Fibroblast of lung (primary cell): ENCODE results near the gene WDR5B.

Experiments used
- CTCF ChIP-seq, 2 donors: IDR thresholded peaks in 1 of 2; conservative IDR thresholded peaks in 1 of 2; 1 replicate in 1 of 2; 2 replicates in 1 of 2; pipeline ENCODE4 v1.5.1; 2011 to 2012; ENCODE audit warnings: low read length in 2 of 2, control low read depth in 1 of 2, inconsistent platforms in 1 of 2, low read depth in 1 of 2, mild to moderate bottlenecking in 1 of 2
- EZH2 ChIP-seq: IDR thresholded peaks from 2 replicates; pipeline ENCODE4 v1.5.1; 2012; ENCODE audit warnings: low read length, control low read depth, mild to moderate bottlenecking; ENCODE audit errors: missing control alignments

- TF ChIP-seq CTCF (conservative IDR thresholded peaks at IDR 0.05 in 1 of 2, IDR thresholded peaks at IDR 0.05 in 1 of 2; ENCODE audit: low read depth in 1 of 2, low read length in 2 of 2): no peak
- no peak for TF ChIP-seq EZH2
Observed at GRCh38 chr3:122394173-122394572, 21.7 kb downstream of the WDR5B start.
